HEK293 (cell line): ENCODE data around the gene WWOX.

Experiments
- EGR2 ChIP-seq: fragments of 450-650 bp; formaldehyde crosslinking; IDR thresholded peaks from 2 replicates; pipeline ENCODE4 v1.5.1; 2016; ENCODE audit warnings: low read depth, missing biosample characterization, missing genetic modification characterization
- FEZF1 ChIP-seq: fragments of 450-650 bp; formaldehyde crosslinking; IDR thresholded peaks from 2 replicates; pipeline ENCODE4 v1.5.1; 2016; ENCODE audit warnings: missing biosample characterization, missing genetic modification characterization
- KLF9 ChIP-seq: fragments of 450-650 bp; formaldehyde crosslinking; IDR thresholded peaks from 2 replicates; pipeline ENCODE4 v1.5.1; 2016; ENCODE audit warnings: missing biosample characterization, missing genetic modification characterization, low read depth
- OVOL3 ChIP-seq: fragments of 450-650 bp; formaldehyde crosslinking; IDR thresholded peaks from 2 replicates; pipeline ENCODE4 v1.5.1; 2016; ENCODE audit warnings: missing biosample characterization, missing genetic modification characterization
- PATZ1 ChIP-seq: fragments of 450-650 bp; formaldehyde crosslinking; IDR thresholded peaks from 2 replicates; pipeline ENCODE4 v1.5.1; 2016; ENCODE audit warnings: missing biosample characterization, missing genetic modification characterization
- YY2 ChIP-seq: fragments of 450-650 bp; formaldehyde crosslinking; IDR thresholded peaks from 2 replicates; pipeline ENCODE4 v1.5.1; 2016; ENCODE audit warnings: missing biosample characterization, missing genetic modification characterization
- ZBTB11 ChIP-seq: fragments of 450-650 bp; formaldehyde crosslinking; conservative IDR thresholded peaks from 2 replicates; pipeline ENCODE4 v1.5.1; 2016; ENCODE audit warnings: low read depth, missing biosample characterization, missing genetic modification characterization
- ZBTB17 ChIP-seq: fragments of 450-650 bp; formaldehyde crosslinking; IDR thresholded peaks from 2 replicates; pipeline ENCODE4 v1.5.1; 2016; ENCODE audit warnings: missing biosample characterization, missing genetic modification characterization
- ZEB2 ChIP-seq: fragments of 450-650 bp; formaldehyde crosslinking; IDR thresholded peaks from 2 replicates; pipeline ENCODE4 v1.5.1; 2016; ENCODE audit warnings: missing biosample characterization, missing genetic modification characterization
- ZNF292 ChIP-seq: fragments of 450-650 bp; formaldehyde crosslinking; IDR thresholded peaks from 2 replicates; pipeline ENCODE4 v1.5.1; 2016; ENCODE audit warnings: low read depth, missing biosample characterization, missing genetic modification characterization, borderline replicate concordance
- ZNF311 ChIP-seq: fragments of 450-650 bp; formaldehyde crosslinking; IDR thresholded peaks from 2 replicates; pipeline ENCODE4 v1.5.1; 2017; ENCODE audit warnings: missing biosample characterization, missing genetic modification characterization, borderline replicate concordance
- ZXDB ChIP-seq: fragments of 450-650 bp; formaldehyde crosslinking; IDR thresholded peaks from 2 replicates; pipeline ENCODE4 v1.5.1; 2016; ENCODE audit warnings: missing biosample characterization, missing genetic modification characterization
- TF ChIP-seq, protein P1 (sequence below): fragments of 450-650 bp; formaldehyde crosslinking; IDR thresholded peaks from 2 replicates; pipeline ENCODE4 v1.5.1; 2016; ENCODE audit warnings: missing biosample characterization, missing genetic modification characterization
- TF ChIP-seq, protein P2 (sequence below): fragments of 450-650 bp; IDR thresholded peaks from 2 replicates; pipeline ENCODE4 v1.5.1; 2018; ENCODE audit warnings: missing biosample characterization, mild to moderate bottlenecking, missing genetic modification characterization
- TF ChIP-seq, protein P3 (sequence below): fragments of 450-650 bp; formaldehyde crosslinking; IDR thresholded peaks from 2 replicates; pipeline ENCODE4 v1.5.0; 2017; ENCODE audit warnings: missing biosample characterization, missing genetic modification characterization, borderline replicate concordance
- TF ChIP-seq, protein P4 (sequence below): sonication (generic); formaldehyde crosslinking; IDR thresholded peaks from 2 replicates; pipeline ENCODE4 v1.8.1; 2022; ENCODE audit warnings: mild to moderate bottlenecking, moderate library complexity, missing genetic modification reagents

WWOX gene

DNA sequence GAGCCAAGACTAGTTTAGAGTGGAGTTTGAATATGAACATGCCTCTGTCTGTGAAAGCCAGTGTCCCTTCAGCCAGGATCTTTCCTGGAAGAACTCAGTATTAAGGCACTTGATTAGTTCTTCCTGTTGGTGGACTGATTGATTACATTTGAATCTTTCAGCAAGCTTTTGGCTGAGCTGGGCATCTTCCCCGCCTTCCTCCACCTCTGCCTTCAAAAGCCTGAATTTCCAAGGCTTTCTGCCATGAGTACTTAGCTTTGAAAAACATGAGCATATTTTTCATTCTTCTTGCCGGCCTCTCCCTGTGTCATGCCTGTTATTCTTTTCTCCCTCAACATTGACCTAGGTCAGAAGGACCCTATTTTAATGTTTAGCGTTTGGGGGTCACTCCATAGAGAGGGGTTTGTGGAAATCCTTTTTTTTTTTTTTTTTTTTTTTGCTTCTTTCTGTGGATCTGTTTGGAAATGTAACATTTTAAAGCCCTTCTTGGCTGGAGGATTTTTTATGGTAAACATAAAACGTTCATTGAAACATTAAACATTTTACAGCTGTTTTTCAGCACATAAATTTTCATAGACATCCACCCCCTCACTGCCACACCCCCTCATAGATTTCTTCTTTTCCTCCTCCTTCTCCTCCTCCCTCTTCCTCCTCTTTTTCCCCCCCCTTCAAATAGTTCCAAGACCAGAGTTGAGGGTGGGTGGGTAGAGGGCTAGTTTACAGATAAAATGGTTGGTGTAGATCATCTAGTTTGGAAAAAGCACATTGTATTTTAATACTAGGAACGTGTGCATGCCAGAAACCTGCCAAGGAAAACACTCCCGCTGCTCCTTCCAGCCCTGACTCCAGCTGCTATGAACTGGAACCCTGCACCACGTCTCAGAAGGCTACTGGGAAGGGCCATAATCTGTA lies 645.9 kb downstream of the WWOX start (continued):
- TF ChIP-seq ZXDB (tag by site-specific recombination) (peak; percentile 36), FEZF1 (peak; percentile 29; the same call in 1 of the 2 replicates), ZNF311 (tag by site-specific recombination) (no peak), ZBTB17 (peak; percentile 60), ZNF292 (tag by site-specific recombination) (no peak), EGR2 (tag by site-specific recombination) (peak; percentile 87), YY2 (tag by site-specific recombination) (no peak), ZEB2 (tag by site-specific recombination) (no peak), ZBTB11 (tag by site-specific recombination) (no peak), PATZ1 (tag by site-specific recombination) (peak; percentile 24; the same call in 1 of the 2 replicates), KLF9 (tag by site-specific recombination) (peak; percentile 64; the same call in 1 of the 2 replicates), OVOL3 (tag by site-specific recombination) (0 out of 2 replicates have a peak, but pooled peaks have one; percentile 11)
- TF ChIP-seq, protein P1, sequence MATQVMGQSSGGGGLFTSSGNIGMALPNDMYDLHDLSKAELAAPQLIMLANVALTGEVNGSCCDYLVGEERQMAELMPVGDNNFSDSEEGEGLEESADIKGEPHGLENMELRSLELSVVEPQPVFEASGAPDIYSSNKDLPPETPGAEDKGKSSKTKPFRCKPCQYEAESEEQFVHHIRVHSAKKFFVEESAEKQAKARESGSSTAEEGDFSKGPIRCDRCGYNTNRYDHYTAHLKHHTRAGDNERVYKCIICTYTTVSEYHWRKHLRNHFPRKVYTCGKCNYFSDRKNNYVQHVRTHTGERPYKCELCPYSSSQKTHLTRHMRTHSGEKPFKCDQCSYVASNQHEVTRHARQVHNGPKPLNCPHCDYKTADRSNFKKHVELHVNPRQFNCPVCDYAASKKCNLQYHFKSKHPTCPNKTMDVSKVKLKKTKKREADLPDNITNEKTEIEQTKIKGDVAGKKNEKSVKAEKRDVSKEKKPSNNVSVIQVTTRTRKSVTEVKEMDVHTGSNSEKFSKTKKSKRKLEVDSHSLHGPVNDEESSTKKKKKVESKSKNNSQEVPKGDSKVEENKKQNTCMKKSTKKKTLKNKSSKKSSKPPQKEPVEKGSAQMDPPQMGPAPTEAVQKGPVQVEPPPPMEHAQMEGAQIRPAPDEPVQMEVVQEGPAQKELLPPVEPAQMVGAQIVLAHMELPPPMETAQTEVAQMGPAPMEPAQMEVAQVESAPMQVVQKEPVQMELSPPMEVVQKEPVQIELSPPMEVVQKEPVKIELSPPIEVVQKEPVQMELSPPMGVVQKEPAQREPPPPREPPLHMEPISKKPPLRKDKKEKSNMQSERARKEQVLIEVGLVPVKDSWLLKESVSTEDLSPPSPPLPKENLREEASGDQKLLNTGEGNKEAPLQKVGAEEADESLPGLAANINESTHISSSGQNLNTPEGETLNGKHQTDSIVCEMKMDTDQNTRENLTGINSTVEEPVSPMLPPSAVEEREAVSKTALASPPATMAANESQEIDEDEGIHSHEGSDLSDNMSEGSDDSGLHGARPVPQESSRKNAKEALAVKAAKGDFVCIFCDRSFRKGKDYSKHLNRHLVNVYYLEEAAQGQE (tag by site-specific recombination) = no peak
- TF ChIP-seq, protein P2, sequence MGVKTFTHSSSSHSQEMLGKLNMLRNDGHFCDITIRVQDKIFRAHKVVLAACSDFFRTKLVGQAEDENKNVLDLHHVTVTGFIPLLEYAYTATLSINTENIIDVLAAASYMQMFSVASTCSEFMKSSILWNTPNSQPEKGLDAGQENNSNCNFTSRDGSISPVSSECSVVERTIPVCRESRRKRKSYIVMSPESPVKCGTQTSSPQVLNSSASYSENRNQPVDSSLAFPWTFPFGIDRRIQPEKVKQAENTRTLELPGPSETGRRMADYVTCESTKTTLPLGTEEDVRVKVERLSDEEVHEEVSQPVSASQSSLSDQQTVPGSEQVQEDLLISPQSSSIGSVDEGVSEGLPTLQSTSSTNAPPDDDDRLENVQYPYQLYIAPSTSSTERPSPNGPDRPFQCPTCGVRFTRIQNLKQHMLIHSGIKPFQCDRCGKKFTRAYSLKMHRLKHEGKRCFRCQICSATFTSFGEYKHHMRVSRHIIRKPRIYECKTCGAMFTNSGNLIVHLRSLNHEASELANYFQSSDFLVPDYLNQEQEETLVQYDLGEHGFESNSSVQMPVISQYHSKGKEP (tag by site-specific recombination) = no peak
- TF ChIP-seq, protein P3, sequence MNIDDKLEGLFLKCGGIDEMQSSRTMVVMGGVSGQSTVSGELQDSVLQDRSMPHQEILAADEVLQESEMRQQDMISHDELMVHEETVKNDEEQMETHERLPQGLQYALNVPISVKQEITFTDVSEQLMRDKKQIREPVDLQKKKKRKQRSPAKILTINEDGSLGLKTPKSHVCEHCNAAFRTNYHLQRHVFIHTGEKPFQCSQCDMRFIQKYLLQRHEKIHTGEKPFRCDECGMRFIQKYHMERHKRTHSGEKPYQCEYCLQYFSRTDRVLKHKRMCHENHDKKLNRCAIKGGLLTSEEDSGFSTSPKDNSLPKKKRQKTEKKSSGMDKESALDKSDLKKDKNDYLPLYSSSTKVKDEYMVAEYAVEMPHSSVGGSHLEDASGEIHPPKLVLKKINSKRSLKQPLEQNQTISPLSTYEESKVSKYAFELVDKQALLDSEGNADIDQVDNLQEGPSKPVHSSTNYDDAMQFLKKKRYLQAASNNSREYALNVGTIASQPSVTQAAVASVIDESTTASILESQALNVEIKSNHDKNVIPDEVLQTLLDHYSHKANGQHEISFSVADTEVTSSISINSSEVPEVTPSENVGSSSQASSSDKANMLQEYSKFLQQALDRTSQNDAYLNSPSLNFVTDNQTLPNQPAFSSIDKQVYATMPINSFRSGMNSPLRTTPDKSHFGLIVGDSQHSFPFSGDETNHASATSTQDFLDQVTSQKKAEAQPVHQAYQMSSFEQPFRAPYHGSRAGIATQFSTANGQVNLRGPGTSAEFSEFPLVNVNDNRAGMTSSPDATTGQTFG = no peak
- TF ChIP-seq, protein P4, sequence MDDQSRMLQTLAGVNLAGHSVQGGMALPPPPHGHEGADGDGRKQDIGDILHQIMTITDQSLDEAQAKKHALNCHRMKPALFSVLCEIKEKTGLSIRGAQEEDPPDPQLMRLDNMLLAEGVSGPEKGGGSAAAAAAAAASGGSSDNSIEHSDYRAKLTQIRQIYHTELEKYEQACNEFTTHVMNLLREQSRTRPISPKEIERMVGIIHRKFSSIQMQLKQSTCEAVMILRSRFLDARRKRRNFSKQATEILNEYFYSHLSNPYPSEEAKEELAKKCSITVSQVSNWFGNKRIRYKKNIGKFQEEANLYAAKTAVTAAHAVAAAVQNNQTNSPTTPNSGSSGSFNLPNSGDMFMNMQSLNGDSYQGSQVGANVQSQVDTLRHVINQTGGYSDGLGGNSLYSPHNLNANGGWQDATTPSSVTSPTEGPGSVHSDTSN (CRISPR knock-in tag) = no peak
